ENCODE results near the gene AKAP6. TPM values are rescaled to one million over a fixed set of nuclear protein-coding genes. Genes with fewer than 3 reads are reported as not detected.

AKAP6 gene
- total RNA-seq, 1 donor from 2014 or later = 1.5 TPM

DNA sequence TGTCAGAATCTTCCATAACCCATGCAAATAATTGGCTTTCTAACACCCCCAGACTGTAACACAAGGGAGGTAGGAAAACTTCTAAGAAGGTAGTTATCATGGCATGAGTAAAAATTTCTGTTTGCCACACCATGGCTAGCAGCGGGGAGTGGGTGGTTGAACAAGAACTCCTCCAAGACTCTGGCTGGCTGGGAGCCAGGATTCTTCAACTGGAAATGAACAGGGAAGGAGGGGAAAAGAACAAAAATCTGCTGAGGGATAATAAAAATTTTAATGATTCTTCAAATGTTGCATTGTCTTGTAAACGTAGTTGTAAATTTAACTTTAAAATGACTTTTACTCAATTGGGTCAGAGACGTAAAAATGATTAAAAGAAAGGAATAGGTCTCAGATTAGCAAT, 78.9 kb downstream of the AKAP6 start:
- no peak for DNase-seq (ENCODE audit: low spot score)

DNA sequence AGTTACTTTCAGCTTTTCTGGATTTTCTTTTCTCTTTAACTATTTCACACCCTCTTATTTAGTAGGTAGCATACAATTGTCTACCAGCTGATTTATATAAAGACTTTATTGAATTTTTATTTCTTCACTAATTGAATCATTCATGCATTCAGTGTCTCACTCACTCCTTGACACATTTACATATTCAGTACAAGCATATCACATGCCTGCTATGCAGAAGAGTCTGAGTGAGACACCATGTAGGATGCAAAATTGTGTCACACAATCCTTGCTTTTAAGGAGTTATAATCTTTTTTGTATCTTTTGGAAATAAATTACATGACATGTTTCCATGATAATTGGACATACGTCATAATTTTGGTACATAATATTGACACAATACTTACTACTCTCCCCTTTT, 83.0 kb downstream of the AKAP6 start:
- DNase-seq (ENCODE audit: low spot score) = no peak

DNA sequence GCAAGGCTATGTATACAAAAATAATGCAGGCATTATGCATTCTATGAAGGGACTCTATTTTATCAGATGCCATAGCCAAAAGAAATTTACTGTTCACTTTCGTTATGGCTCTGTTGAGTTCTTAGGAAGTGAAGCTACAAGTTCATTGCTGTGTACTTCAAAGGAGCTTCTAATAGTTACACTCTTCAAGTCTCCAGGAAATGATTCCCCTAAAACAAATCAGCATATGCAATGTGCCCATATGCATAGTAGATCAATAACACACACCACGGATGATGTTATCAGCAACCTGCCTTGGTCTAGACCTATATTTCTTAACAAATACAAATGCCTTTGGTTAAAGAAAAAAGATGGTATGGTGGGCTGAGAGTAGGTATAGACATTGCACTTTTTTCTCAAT, 83.4 kb downstream of the AKAP6 start:
- DNase-seq (ENCODE audit: low spot score) = no peak

GRCh38 chr14:32413967-32414640, 85.0 kb downstream of the AKAP6 start:
- DNase-seq (ENCODE audit: low spot score) = no peak

DNA sequence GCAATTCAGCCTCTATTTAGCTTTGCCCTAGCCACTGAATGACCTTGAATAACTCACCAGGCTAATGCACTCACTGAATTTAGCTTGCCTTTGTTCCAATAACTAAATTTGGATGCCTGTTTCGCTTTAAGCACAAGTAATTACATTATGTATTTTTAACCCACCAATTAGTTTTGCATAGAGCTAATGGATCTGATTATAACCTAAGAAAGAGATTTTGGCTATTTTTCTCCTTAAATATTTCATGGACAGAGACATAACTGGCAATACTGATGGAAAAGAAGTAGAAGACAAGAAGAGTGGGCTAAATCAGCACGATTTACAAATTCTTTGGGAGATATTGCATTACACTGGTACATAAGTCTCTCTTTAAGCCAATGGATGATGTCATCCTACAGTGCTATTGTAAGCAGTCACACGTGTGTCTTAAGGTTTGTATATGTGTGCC, 85.7 kb downstream of the AKAP6 start:
- DNase-seq (ENCODE audit: low spot score) = no peak

GRCh38 chr14:32417956-32418552, 89.0 kb downstream of the AKAP6 start:
- no peak for DNase-seq (ENCODE audit: low spot score)

- DNase-seq (ENCODE audit: low spot score) = no peak
Observed at GRCh38 chr14:32419429-32419828, 90.3 kb downstream of the AKAP6 start.

GRCh38 chr14:32421781-32422180, 92.7 kb downstream of the AKAP6 start:
- DNase-seq (ENCODE audit: low spot score) = no peak

GRCh38 chr14:32422440-32422839, 93.3 kb downstream of the AKAP6 start:
- no peak for DNase-seq (ENCODE audit: low spot score)

- DNase-seq (ENCODE audit: low spot score) = no peak
Observed at GRCh38 chr14:32426028-32426427, 96.9 kb downstream of the AKAP6 start.

GRCh38 chr14:32426586-32427388, 97.7 kb downstream of the AKAP6 start:
- no peak for DNase-seq (ENCODE audit: low spot score)

GRCh38 chr14:32427726-32428528, 98.8 kb downstream of the AKAP6 start:
- no peak for DNase-seq (ENCODE audit: low spot score)

GRCh38 chr14:32428875-32429274, 99.8 kb downstream of the AKAP6 start:
- DNase-seq (ENCODE audit: low spot score) = no peak

DNA sequence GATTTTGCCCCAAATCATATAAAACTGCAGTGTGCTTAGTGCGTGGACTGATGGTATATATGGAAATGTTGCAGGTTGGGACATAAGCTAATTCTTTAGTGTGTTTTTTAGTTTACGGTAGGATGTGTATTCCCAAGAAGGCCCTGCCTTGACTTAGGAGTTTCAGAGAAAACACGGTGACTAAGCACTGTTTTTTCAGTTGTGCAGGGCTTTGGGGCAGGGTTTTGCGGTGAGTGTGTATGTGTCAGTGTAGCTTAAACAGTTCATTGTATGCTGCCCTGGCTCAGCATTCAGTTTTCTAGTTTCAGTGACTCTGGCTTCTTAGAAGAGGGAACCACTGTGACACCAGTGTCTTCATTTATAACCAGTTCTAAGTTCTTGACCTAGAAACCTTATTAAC, 101.2 kb downstream of the AKAP6 start:
- no peak for DNase-seq (ENCODE audit: low spot score)

DNA sequence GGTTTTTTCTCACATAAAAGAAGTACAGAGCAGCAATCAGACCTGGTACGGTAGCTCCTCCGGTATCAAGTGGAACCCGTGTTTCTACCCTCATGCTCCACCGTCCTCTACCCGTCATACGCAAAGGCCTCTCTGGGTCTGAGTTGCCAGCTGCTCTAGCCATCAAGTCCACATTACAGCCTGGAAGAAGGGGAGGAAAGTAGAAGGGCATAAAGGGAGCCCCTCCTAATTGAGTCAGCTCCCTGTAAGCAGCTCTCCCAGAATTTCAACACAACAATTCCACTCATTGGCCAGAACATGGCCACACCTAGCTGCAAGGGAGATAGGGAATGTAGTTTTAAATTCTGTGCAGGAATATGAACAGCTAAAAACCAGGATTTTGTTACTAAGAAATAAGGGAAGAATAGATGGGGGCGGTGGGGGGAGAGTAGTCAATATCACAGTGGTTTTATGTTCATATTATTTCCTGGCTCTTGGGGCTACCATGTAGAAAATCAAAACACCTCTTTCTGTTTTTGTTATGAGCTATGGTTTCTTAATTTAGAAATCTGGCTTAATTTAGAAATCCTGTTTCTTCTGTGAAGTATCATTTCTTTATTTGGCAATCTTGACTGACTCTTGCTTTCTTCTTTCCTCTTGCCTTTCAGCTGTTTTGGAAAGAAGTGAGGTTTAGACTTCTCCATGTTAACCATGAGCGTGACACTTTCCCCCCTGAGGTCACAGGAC, 103.9 kb downstream of the AKAP6 start:
- DNase-seq (ENCODE audit: low spot score) = no peak

DNA sequence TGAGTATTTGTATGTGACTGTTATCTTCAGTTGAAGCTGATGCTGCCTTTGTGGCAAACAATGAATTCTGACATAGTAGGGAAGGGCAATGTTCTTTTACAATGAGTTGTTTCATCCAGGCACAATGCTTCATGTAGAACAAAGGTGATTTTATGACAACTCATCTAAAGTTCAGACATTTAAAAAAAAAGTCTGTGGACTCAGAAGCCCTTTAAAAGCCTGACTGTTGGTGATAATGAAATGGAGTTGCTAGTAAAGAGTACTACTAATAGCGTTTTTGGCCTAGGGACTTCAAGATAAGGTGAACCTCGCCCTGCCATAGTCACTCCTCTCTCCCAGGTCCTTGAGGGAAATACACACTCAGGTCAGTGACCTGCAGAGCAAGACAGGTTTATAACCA, 105.1 kb downstream of the AKAP6 start:
- DNase-seq (ENCODE audit: low spot score) = no peak

GRCh38 chr14:32434880-32435279, 105.8 kb downstream of the AKAP6 start:
- no peak for DNase-seq (ENCODE audit: low spot score)

DNA sequence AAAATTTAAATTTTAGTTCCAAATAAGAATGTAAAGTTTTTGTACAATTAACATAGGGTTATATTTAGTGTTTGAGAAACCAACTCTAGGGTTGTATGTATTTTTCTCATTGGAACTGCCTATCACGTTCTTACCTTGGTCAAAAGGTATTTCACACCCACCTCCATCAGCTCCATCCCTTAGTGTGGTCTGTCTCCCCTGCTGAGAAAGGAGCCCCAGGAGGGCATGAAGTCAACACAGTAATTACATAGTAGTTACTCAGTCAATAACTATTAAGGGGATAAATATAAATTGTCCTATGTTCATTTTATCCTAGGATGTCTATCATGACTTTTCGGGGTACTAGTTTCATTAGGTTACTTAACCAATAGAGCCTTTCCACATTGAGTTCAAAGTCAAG, 106.3 kb downstream of the AKAP6 start:
- DNase-seq (ENCODE audit: low spot score) = no peak

DNA sequence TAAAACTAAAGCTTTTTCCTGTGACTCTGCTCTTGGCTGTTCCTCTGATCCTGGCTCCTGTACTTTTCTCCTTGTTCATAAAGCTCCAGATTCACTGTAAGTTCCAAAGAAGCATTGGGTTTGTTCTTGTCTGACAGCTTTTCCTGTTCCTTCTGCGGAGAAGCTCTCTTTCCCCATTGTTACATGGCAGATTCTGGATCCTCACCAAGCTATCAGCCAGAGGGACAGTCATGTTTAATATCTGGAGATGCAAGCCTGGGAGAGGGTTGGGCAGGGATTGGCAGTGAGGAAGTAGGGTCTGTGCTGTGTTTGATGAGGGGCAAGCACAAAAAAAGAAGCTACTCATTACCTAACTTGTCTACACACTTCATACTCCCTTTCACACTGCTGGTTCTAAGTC, 107.9 kb downstream of the AKAP6 start:
- no peak for DNase-seq (ENCODE audit: low spot score)

- DNase-seq (ENCODE audit: low spot score) = no peak
Observed at GRCh38 chr14:32438517-32438916, 109.4 kb downstream of the AKAP6 start.

Data from mesenteric fat pad (tissue), 1 donor.